Astrocyte (in vitro differentiated cells and primary cell): ENCODE measurements around the gene ARHGAP32. TPM values are rescaled to one million over a fixed set of nuclear protein-coding genes. Genes with fewer than 3 reads are reported as not detected.

Experiments used
- DNase-seq: peaks from one replicate; pipeline ENCODE4 v3.0.0-alpha.2; 2010; ENCODE audit warnings: low read depth
- FAIRE-seq: peaks from 2 replicates; lab custom pipeline; 2011; peaks lifted over from hg19 to GRCh38; lab: Jason Lieb, UNC
- H2AFZ ChIP-seq: 2 replicates; pipeline ENCODE4 v1.6.0; 2012; ENCODE audit warnings: low read depth, low read length, inconsistent platforms
- H3K27ac ChIP-seq: 2 replicates; pipeline ENCODE4 v1.5.1; 2011; ENCODE audit warnings: low read depth, low read length, inconsistent platforms
- H3K27me3 ChIP-seq: 2 replicates; pipeline ENCODE4 v1.6.0; 2011; ENCODE audit warnings: low read length, inconsistent platforms; ENCODE audit not compliant: insufficient read depth
- H3K36me3 ChIP-seq: 2 replicates; pipeline ENCODE4 v1.5.1; 2011; ENCODE audit warnings: low read length, inconsistent platforms; ENCODE audit not compliant: insufficient read depth
- H3K4me1 ChIP-seq: 2 replicates; pipeline ENCODE4 v1.5.1; 2011; ENCODE audit warnings: low read length, inconsistent platforms; ENCODE audit not compliant: insufficient read depth
- H3K4me2 ChIP-seq: 2 replicates; pipeline ENCODE4 v1.6.0; 2012; ENCODE audit warnings: low read length, inconsistent platforms
- H3K4me3 ChIP-seq: 2 replicates; pipeline ENCODE4 v1.5.1; 2011; ENCODE audit warnings: low read depth, mild to moderate bottlenecking, low read length, inconsistent platforms; ENCODE audit not compliant: insufficient read depth
- H3K79me2 ChIP-seq: 2 replicates; pipeline ENCODE4 v1.6.0; 2012; ENCODE audit warnings: mild to moderate bottlenecking, low read length, inconsistent platforms; ENCODE audit not compliant: insufficient read depth
- H3K9ac ChIP-seq: 2 replicates; pipeline ENCODE4 v1.6.0; 2012; ENCODE audit warnings: mild to moderate bottlenecking, low read length, inconsistent platforms
- H3K9me3 ChIP-seq: 2 replicates; pipeline ENCODE4 v1.5.1; 2012; ENCODE audit warnings: low read depth, mild to moderate bottlenecking, low read length, inconsistent platforms; ENCODE audit not compliant: insufficient read depth
- H4K20me1 ChIP-seq: 2 replicates; pipeline ENCODE4 v1.6.0; 2012; ENCODE audit warnings: low read length, inconsistent platforms; ENCODE audit not compliant: insufficient read depth
- H3K27ac Mint-ChIP-seq: one replicate; pipeline ENCODE4 v1.8.0; 2021; ENCODE audit warnings: mild to moderate bottlenecking, mixed read lengths; ENCODE audit not compliant: unreplicated experiment
- H3K27me3 Mint-ChIP-seq: one replicate; pipeline ENCODE4 v1.8.0; 2021; ENCODE audit warnings: low read depth, mixed read lengths; ENCODE audit not compliant: unreplicated experiment
- H3K36me3 Mint-ChIP-seq: one replicate; pipeline ENCODE4 v1.8.0; 2021; ENCODE audit warnings: low read depth, mixed read lengths; ENCODE audit not compliant: unreplicated experiment
- H3K4me1 Mint-ChIP-seq: one replicate; pipeline ENCODE4 v1.8.0; 2021; ENCODE audit warnings: low read depth, mixed read lengths; ENCODE audit not compliant: unreplicated experiment
- H3K4me3 Mint-ChIP-seq: one replicate; pipeline ENCODE4 v1.8.0; 2021; ENCODE audit warnings: mild to moderate bottlenecking, moderate library complexity, mixed read lengths; ENCODE audit not compliant: unreplicated experiment
- H3K9me3 Mint-ChIP-seq: one replicate; pipeline ENCODE4 v1.8.0; 2021; ENCODE audit warnings: mild to moderate bottlenecking, mixed read lengths; ENCODE audit not compliant: unreplicated experiment
- CTCF ChIP-seq: IDR thresholded peaks from 2 replicates; pipeline ENCODE4 v1.5.1; 2011; ENCODE audit warnings: low read depth, mild to moderate bottlenecking, inconsistent platforms, low read length, moderate library complexity; ENCODE audit not compliant: insufficient read depth
- EZH2 ChIP-seq: IDR thresholded peaks from 2 replicates; pipeline ENCODE4 v1.6.1; 2012; ENCODE audit warnings: mild to moderate bottlenecking, low read length, inconsistent platforms; ENCODE audit not compliant: insufficient read depth
- total RNA-seq: library from RNA; stranded (reverse); gene quantifications from 2 replicates; pipeline ENCODE4 v1.2.1, GENCODE V29; 2021

ARHGAP32 gene
- total RNA-seq, 1 donor from 2014 or later, result 21.6 TPM

GRCh38 chr11:129230006-129230405 is 37.9 kb upstream of the ARHGAP32 start:
- no peak overlapping the region for H3K4me3 ChIP-seq
- Mint-ChIP-seq H3K4me1 (peaks cover 6% of the 10 kb centered on the region), H3K4me3 (no peak overlapping the region), H3K36me3 (no peaks in the 10 kb centered on the region), H3K27ac (no peak overlapping the region), H3K9me3 (peaks cover 17% of the 10 kb centered on the region), H3K27me3 (no peaks in the 10 kb centered on the region)
- H2AFZ ChIP-seq, result no peak overlapping the region
- H3K9me3 ChIP-seq, result peaks cover 3% of the 10 kb centered on the region
- no peak overlapping the region for H3K4me2 ChIP-seq
- TF ChIP-seq EZH2 (no peak), CTCF (no peak)
- H3K79me2 ChIP-seq, result peaks cover 49% of the 10 kb centered on the region
- H4K20me1 ChIP-seq, result no peaks in the 10 kb centered on the region
- DNase-seq, result no peak
- H3K27me3 ChIP-seq, result no peaks in the 10 kb centered on the region
- H3K36me3 ChIP-seq, result no peaks in the 10 kb centered on the region
- peaks cover 3% of the 10 kb centered on the region for H3K4me1 ChIP-seq
- FAIRE-seq, result no peak
- H3K9ac ChIP-seq, result no peak overlapping the region
- no peak overlapping the region for H3K27ac ChIP-seq

- no peak overlapping the region for H3K4me3 Mint-ChIP-seq
- Histone ChIP-seq H3K27ac (no peak overlapping the region), H3K4me2 (no peak overlapping the region), H3K36me3 (no peaks in the 10 kb centered on the region), H3K79me2 (peaks cover 55% of the 10 kb centered on the region), H3K27me3 (no peaks in the 10 kb centered on the region), H3K4me3 (no peak overlapping the region), H3K4me1 (peaks cover 3% of the 10 kb centered on the region), H4K20me1 (peaks cover 11% of the 10 kb centered on the region), H3K9ac (no peak overlapping the region), H3K9me3 (peaks cover 3% of the 10 kb centered on the region), H2AFZ (no peak overlapping the region)
- no peak for TF ChIP-seq CTCF
- DNase-seq, result no peak
- peaks cover 17% of the 10 kb centered on the region for H3K9me3 Mint-ChIP-seq
- no peak for FAIRE-seq
- no peaks in the 10 kb centered on the region for H3K27me3 Mint-ChIP-seq
- no peaks in the 10 kb centered on the region for H3K36me3 Mint-ChIP-seq
- H3K4me1 Mint-ChIP-seq, result peaks cover 21% of the 10 kb centered on the region
- no peak overlapping the region for H3K27ac Mint-ChIP-seq
These were observed 34.2 kb upstream of the ARHGAP32 start for GRCh38 chr11:129226207-129226798.

- Mint-ChIP-seq H3K9me3 (peaks cover 17% of the 10 kb centered on the region), H3K4me3 (no peak overlapping the region), H3K27ac (peak overlapping the region; percentile 41), H3K4me1 (peaks cover 21% of the 10 kb centered on the region), H3K36me3 (no peaks in the 10 kb centered on the region), H3K27me3 (no peaks in the 10 kb centered on the region)
- Histone ChIP-seq H3K27me3 (no peaks in the 10 kb centered on the region), H3K4me1 (peaks cover 3% of the 10 kb centered on the region), H3K9me3 (peaks cover 3% of the 10 kb centered on the region), H2AFZ (no peak overlapping the region), H3K36me3 (no peaks in the 10 kb centered on the region), H3K27ac (no peak overlapping the region), H3K9ac (no peak overlapping the region), H3K79me2 (peaks cover 59% of the 10 kb centered on the region), H4K20me1 (peaks cover 11% of the 10 kb centered on the region), H3K4me3 (no peak overlapping the region), H3K4me2 (no peak overlapping the region)
- TF ChIP-seq CTCF (no peak), EZH2 (no peak)
- FAIRE-seq, result peak; percentile 98
- peak; percentile 78 for DNase-seq
These were observed 33.1 kb upstream of the ARHGAP32 start for GRCh38 chr11:129225190-129225589.
